Measurements from ENCODE around the gene DNAH6.
A peak's percentile ranks its signal among the peaks of the same experiment; 100 is the strongest.

Gene DNAH6

DNA sequence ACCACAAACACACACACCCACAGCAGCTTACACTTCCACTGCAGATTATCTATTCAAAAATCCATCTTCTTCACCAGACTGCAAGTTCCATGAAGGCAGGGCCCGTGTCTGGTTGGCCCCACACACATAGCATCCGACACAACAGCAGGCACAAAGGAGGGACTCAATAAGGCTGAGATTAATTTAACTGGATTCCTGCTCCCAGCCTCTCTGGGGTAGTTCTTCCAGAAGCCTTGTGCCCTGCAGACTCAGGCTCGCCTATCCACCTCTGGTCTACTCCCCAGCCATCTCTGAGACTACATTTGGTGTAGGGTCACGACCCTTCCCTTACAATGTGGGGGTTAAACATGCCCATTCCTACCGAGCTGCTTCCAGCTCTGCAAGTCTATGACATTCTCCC is 306.9 kb downstream of the DNAH6 start:
- Histone ChIP-seq H3K9ac (no peak overlapping the region), H4K20me1 (no peaks in the 10 kb centered on the region), H3K36me3 (no peaks in the 10 kb centered on the region), H3K27me3 (no peaks in the 10 kb centered on the region), H3K27ac (no peak overlapping the region), H3K4me1 (0 out of 20 replicates have a peak, but pooled peaks cover 0 to 2% (median 0%) of the 10 kb centered on the region in 10 experiments), H3K4me3 (no peak overlapping the region), H3K9me3 (replicated peaks in 1 of 11) (peaks cover 0 to 10% (median 0%) of the 10 kb centered on the region in 11 experiments; a peak in 3 of 22 replicates), H3K4me2 (no peak overlapping the region)
- no peak for TF ChIP-seq Cebpa-rat (IDR thresholded peaks at IDR 0.05)

DNA sequence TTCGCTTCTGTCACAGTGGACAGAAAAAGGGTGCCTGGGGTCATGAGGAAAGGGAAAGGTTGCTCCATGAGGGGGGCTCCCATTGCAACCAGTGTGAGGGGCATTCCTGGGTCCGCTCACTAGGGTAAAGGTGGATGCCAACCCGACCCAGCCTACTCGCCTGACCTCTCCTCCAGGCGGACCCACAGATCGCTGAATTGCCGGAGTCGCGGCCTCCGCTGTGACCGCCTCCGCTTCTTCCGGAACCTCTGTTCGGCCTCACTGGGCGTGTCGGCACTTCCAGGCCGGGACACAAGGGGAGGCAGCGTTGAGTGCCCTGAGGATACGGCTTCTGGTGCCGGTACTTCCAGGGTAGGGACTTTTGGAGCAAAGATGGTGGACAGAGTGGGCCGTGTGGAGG is 307.5 kb downstream of the DNAH6 start:
- Histone ChIP-seq H3K4me1 (0 out of 20 replicates have a peak, but pooled peaks cover 0 to 5% (median 0%) of the 10 kb centered on the region in 10 experiments), H3K4me3 (no peak overlapping the region), H3K27me3 (no peaks in the 10 kb centered on the region), H3K4me2 (no peak overlapping the region), H3K9me3 (replicated peaks in 1 of 11) (peaks cover 0 to 10% (median 0%) of the 10 kb centered on the region in 11 experiments; a peak in 3 of 22 replicates), H3K27ac (no peak overlapping the region), H3K36me3 (no peaks in the 10 kb centered on the region), H3K9ac (no peak overlapping the region), H4K20me1 (no peaks in the 10 kb centered on the region)
- no peak for TF ChIP-seq Cebpa-rat (IDR thresholded peaks at IDR 0.05)

DNA sequence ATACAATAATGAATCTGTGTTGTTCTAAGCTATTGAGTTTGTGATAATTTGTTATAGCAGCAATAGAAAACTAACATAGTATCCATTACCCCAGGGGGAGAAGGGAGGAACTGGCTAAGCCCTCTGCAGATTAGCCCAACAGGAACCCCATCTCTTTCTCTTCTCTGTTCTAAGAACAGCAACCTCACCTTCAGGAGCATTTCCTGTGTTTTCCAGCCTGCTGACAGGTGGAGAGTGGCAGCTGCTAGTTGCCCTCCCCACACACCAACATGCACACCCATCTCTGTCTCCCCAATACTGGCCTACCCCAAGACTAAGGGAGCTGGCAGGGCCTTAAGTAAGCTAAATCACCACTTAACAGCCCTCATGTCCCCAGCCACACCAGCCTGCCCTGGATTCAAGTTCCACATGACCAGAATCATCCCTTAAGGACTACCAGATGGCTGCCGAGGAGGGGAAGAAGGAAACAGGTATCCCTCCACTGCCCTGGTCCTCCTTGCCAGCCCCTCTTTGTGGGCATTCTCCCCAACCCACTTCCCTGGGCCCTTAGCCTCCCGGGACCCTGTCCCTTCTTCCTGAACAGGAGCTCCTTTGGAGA is 311.8 kb downstream of the DNAH6 start:
- no peak overlapping the region for H3K4me3 ChIP-seq

DNA sequence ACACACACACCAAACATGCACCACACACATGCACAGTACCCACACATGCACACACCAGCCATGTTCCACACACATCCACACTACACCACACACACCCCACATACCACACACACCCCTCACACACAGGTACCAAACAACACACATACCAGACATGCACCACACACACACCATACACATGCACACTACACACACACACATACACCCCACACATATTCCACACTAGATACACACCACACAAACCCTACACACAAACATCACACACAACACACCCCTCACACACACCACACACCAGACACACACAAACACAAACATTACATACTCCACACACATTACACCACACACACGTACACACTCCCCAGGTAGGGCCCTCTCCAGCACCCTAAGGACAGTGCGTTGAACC is 313.4 kb downstream of the DNAH6 start:
- Histone ChIP-seq H3K27me3 (no peaks in the 10 kb centered on the region), H3K9ac (no peak overlapping the region), H3K4me3 (no peak overlapping the region), H3K9me3 (replicated peaks in 1 of 11) (peaks cover 0 to 6% (median 0%) of the 10 kb centered on the region in 11 experiments; a peak in 3 of 22 replicates), H3K36me3 (no peaks in the 10 kb centered on the region), H3K4me1 (peaks cover 30 to 49% (median 43%) of the 10 kb centered on the region in 10 experiments), H4K20me1 (no peaks in the 10 kb centered on the region), H3K4me2 (peak overlapping the region in 8 of 11 experiments; percentile 12 to 82 (median 64); a peak in 12 of 22 replicates), H3K27ac (peak overlapping the region in 3 of 11 experiments; percentile 41 to 49 (median 43); a peak in 2 of 22 replicates)
- TF ChIP-seq Cebpa-rat (IDR thresholded peaks at IDR 0.05), result no peak

More for the DNA sequence above, 311.8 kb downstream of the DNAH6 start:
- Histone ChIP-seq H3K9me3 (replicated peaks in 1 of 11) (peaks cover 0 to 10% (median 0%) of the 10 kb centered on the region in 11 experiments; a peak in 3 of 22 replicates), H3K27ac (no peak overlapping the region), H3K36me3 (no peaks in the 10 kb centered on the region), H3K27me3 (no peaks in the 10 kb centered on the region), H4K20me1 (no peaks in the 10 kb centered on the region), H3K4me1 (peaks cover 23 to 37% (median 33%) of the 10 kb centered on the region in 10 experiments), H3K9ac (no peak overlapping the region), H3K4me2 (no peak overlapping the region)
- no peak for TF ChIP-seq Cebpa-rat (IDR thresholded peaks at IDR 0.05)

DNA sequence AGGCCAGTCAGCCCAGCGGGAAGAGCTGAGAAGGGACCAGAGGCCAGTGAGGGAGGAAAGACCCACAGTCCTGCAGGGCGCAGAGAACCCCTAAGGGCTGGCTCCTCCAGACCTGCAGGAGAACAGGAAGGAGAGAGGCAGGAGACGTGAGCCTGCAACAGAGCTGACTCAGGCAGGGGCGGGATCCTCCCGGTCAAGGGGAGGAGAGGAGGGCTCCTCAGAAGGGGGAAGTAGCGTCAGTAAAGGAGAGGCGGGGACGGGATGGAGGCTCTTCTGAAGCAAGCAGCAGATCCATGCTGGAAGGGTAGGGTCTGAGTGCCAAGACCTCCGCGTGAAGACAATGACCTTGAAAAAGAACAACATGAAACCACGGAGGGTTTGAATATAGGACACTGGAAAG is 313.8 kb downstream of the DNAH6 start:
- Histone ChIP-seq H3K27ac (peak overlapping the region in 5 of 11 experiments; percentile 34 to 55 (median 44); a peak in 8 of 22 replicates), H3K4me1 (peaks cover 30 to 49% (median 43%) of the 10 kb centered on the region in 10 experiments), H3K36me3 (no peaks in the 10 kb centered on the region), H3K4me2 (peak overlapping the region in 10 of 11 experiments; percentile 12 to 82 (median 40); a peak in 15 of 22 replicates), H3K27me3 (no peaks in the 10 kb centered on the region), H3K9ac (no peak overlapping the region), H4K20me1 (no peaks in the 10 kb centered on the region), H3K4me3 (no peak overlapping the region), H3K9me3 (replicated peaks in 1 of 11) (peaks cover under 1 to 8% (median 4%) of the 10 kb centered on the region in 11 experiments; a peak in 19 of 22 replicates)
- TF ChIP-seq Cebpa-rat (IDR thresholded peaks at IDR 0.05), result no peak

DNA sequence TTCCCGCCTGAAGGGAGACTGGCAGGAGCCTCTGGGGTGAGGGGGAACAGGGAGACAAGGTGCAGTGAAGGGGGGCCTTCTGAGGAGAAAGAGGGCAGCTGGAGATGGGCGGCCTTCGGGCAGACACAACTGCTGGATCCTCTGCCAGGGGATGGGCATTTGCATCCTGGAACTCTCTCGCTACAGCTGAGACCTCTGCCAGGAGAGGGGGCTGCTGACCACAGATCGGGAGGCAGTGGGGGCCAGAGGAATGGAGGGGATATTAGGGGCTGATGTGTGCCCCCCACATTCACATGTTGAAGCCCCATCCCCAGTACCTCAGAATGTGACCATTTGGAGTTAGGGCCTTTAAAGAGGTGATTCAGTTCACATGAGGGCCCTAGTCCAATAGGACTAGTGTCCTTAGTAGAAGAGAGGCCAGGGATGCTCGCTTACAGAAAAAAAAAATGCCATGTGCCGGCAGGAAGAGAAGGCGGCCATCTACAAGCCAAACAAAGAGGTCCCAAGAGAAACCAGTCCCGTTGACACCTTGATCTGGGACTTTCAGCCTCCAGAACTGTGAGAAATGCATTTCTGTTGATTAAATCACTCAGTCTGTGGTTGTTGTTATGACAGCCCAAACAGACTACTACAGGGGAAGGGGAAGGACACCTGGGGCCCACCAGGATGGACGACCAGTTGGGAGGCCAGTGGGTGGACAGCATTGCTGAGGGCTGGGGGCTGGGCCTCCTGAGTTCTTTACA is 314.6 kb downstream of the DNAH6 start:
- no peaks in the 10 kb centered on the region for H3K27me3 ChIP-seq
- peaks cover 0 to 5% (median 0%) of the 10 kb centered on the region in 11 experiments; a peak in 1 of 22 replicates for H3K36me3 ChIP-seq
- no peak overlapping the region for H3K9ac ChIP-seq

DNA sequence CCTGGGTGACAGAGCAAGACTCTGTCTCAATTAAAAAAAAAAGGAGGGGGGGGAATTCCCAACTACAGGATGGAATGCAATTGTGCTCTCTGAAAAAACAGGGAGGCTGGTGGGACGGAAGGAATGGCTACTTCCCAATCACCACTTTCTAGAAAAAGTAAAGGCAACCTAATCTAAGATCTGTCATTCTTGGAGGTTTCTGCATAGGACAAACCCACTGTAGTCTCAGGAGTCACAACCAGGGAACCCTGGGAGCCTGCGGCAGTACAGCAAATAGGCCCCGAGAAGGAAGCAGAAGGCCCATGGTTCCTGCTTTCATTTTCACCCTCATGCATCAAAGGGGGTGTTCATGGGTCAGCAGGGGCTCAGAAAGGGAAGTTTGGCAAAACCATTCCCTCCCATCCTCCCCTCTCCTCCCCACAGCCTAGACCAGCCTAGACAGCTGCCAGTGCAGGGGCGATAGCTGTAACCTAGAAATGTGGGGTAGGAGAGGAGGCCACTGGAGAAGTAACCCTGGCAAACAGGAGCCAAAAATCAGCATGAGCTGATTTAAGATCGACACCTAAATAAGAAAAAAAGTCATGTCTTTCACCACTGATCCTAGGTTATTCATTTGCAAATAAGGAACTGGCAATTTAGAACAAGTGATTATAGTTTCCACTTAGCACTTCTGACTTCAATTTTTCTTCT is 316.6 kb downstream of the DNAH6 start:
- H3K27me3 ChIP-seq, result no peaks in the 10 kb centered on the region
- H3K4me1 ChIP-seq, result peaks cover 30 to 49% (median 43%) of the 10 kb centered on the region in 10 experiments
- no peaks in the 10 kb centered on the region for H4K20me1 ChIP-seq
- peaks cover 19 to 36% (median 30%) of the 10 kb centered on the region in 11 experiments for H3K9me3 ChIP-seq (replicated peaks in 1 of 11)
- peak overlapping the region; percentile 46 to 82 (median 64) for H3K4me2 ChIP-seq
- peak overlapping the region in 9 of 11 experiments; percentile 23 to 64 (median 56); a peak in 15 of 22 replicates for H3K9ac ChIP-seq
- H3K4me3 ChIP-seq, result peak overlapping the region in 1 of 10 experiments; percentile 27; a peak in 2 of 20 replicates
- TF ChIP-seq Cebpa-rat (IDR thresholded peaks at IDR 0.05), result no peak
- H3K27ac ChIP-seq, result peak overlapping the region; percentile 34 to 77 (median 55); a peak in 20 of 22 replicates
- peaks cover 0 to 5% (median 0%) of the 10 kb centered on the region in 11 experiments; a peak in 1 of 22 replicates for H3K36me3 ChIP-seq

More for the DNA sequence above, 314.6 kb downstream of the DNAH6 start:
- peaks cover 8 to 16% (median 12%) of the 10 kb centered on the region in 11 experiments for H3K9me3 ChIP-seq (replicated peaks in 1 of 11)
- H4K20me1 ChIP-seq, result no peaks in the 10 kb centered on the region
- peaks cover 30 to 49% (median 43%) of the 10 kb centered on the region in 10 experiments for H3K4me1 ChIP-seq
- no peak overlapping the region for H3K4me3 ChIP-seq
- peak overlapping the region; percentile 11 to 82 (median 19); a peak in 16 of 22 replicates for H3K4me2 ChIP-seq
- H3K27ac ChIP-seq, result peak overlapping the region in 5 of 11 experiments; percentile 34 to 55 (median 44); a peak in 7 of 22 replicates
- TF ChIP-seq Cebpa-rat (IDR thresholded peaks at IDR 0.05), result no peak

DNA sequence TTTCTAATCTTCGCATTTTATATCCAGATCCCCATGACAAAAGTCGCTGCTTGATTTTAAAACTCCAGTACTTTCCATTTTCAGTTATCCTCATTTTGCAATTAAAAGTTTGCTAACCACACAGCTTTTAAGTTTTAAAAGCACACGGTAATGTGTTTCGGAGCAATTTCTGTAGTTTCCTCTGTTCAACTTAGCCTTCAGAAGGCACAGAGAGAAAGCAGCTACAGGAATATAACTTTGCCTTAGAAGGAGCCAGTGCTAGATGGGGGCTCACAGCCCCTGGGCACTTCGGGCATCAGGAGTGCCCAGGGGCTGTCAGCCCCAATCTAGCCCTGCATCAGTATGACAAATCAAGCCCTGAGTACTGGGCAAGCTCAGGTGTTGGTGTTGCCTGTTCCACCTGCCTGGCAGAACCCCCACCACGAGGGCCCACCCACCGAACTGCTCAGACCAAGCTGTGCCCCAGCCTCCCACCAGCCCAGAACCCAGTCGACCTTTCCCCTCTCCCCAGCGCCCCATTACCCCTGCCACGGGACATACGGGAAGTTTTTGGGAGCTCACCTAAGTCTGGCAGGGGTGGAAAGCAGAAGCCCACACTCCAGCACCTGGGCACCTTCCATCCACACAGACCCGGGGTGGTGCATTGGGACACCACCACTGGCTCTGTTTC is 317.3 kb downstream of the DNAH6 start:
- Histone ChIP-seq H3K9ac (peak overlapping the region in 6 of 11 experiments; percentile 40 to 64 (median 57); a peak in 12 of 22 replicates), H3K27ac (peak overlapping the region; percentile 34 to 77 (median 55); a peak in 18 of 22 replicates)

More for the DNA sequence above, 317.3 kb downstream of the DNAH6 start:
- Histone ChIP-seq H3K36me3 (peaks cover 0 to 5% (median 0%) of the 10 kb centered on the region in 11 experiments; a peak in 1 of 22 replicates), H3K9me3 (replicated peaks in 1 of 11) (peaks cover 19 to 43% (median 36%) of the 10 kb centered on the region in 11 experiments), H3K4me2 (peak overlapping the region; percentile 46 to 82 (median 64)), H3K4me3 (no peak overlapping the region), H3K27me3 (no peaks in the 10 kb centered on the region), H4K20me1 (no peaks in the 10 kb centered on the region), H3K4me1 (peaks cover 27 to 49% (median 43%) of the 10 kb centered on the region in 10 experiments)
- TF ChIP-seq Cebpa-rat (IDR thresholded peaks at IDR 0.05), result no peak

Data from BLaER1 treated with 17β-estradiol and CSF1 and Interleukin-3, amounts not matched to agents 10 nM and 100 nM (cell line).